Epidermal melanocyte (primary cell): ENCODE data around the gene DHX58.

Experiments
- DNase-seq: peaks from one replicate; pipeline ENCODE4 v3.0.0; 2011; ENCODE audit warnings: low spot score; ENCODE audit not compliant: insufficient read length

DHX58 gene

DNA sequence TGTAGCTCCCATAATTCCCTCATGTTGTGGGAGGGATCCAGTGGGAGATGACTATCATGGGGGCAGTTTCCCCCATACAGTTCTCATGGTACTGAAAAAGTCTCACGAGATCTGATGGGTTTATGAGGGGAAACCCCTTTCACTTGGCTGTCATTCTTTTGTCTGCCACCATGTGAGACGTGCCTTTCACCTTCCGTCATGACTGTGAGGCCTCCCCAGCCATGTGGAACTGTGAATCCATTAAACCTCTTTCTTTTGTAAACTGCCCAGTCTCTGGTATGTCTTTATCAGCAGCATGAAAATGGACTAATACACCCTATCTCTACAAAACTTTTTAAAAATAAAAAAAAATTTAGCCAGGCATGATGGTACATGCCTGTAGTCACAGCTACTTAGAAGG lies 55.9 kb downstream of the DHX58 start:
- no peak for DNase-seq

DNA sequence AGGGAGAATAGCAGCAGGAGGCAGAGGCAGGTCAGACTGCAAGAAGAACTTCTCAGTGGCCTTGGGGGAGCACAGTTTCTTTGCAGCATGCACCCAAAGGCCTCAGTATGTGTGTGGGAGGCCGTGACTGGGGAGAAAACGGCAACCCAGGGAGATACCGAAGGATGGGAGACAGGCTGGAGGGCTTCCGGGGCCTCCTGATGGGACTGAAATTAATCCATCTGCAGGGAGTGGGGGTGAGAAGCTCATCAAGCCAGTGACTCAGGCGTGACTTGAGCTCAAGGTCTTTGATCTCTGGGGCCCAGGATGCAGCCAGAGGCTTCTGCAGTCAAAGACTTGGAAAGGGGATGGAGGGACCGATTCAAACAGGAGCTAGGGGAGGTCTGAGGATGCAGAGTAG lies 57.0 kb downstream of the DHX58 start:
- no peak for DNase-seq

DNA sequence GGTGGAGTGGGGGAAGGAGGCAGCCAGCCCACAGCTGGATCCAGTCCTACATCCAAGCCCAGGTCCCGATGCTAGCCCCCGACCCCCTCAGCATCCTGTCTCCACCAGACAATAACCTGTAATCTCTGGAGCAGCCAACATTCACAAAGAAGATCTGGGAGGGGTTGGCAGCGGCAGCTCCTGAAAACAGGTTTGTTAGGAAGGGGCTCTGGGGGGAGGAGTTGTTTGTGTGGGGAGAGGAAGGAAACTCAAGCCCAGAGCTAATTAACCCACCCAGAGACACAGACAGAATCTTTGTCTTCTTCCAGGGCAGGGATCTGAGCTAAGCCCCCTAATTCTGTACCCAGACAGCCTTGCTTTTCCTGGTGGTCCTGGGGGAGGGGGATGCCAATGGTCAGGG lies 57.5 kb downstream of the DHX58 start:
- DNase-seq, result no peak

GRCh38 chr17:42053731-42054500 lies 58.6 kb downstream of the DHX58 start:
- no peak for DNase-seq

DNA sequence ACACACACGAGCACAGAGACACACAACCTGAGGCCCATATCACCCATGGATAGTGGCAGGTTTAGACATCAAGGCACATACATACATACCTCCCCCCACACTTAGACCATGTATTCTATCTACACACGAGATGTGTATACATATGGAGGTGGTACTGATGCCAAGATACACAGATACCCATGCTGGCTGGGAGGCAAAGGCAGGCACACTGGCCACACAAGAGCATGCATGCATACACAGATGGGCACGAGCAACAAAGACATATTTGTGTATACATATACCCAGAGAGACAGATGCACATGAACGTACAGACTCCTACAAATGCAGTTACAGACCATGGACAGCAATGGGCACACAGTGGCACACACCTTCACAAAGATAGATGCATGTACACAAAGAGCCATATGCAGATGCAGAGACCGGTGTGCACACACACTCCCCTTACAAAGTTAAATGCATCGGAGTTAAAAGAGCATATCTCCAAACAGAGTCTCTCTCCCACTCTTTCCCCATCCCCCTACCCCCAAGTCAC lies 60.1 kb downstream of the DHX58 start:
- no peak for DNase-seq

GRCh38 chr17:42051645-42052044 lies 60.9 kb downstream of the DHX58 start:
- DNase-seq, result no peak
